Retinal pigment epithelial cell (primary cell): Measurements from ENCODE around the gene ZNF503.
"Not testable (repeated sequence)": the region's sequence is repeated elsewhere in the genome, so short reads cannot be mapped to it uniquely, and the experiment has no call there.

ENCODE experiments used
- DNase-seq: peaks from one replicate; pipeline ENCODE4 v3.0.0-alpha.2; 2010; ENCODE audit warnings: low read depth
- H3K4me3 ChIP-seq: 2 replicates; pipeline ENCODE4 v1.5.1; 2011; ENCODE audit warnings: mild to moderate bottlenecking, low read length, control low read depth, moderate library complexity
- TF ChIP-seq, protein P1 (sequence below): conservative IDR thresholded peaks from 2 replicates; pipeline ENCODE4 v1.5.1; 2011; ENCODE audit warnings: low read depth, low read length, control low read depth, inconsistent platforms

ZNF503 gene

DNA sequence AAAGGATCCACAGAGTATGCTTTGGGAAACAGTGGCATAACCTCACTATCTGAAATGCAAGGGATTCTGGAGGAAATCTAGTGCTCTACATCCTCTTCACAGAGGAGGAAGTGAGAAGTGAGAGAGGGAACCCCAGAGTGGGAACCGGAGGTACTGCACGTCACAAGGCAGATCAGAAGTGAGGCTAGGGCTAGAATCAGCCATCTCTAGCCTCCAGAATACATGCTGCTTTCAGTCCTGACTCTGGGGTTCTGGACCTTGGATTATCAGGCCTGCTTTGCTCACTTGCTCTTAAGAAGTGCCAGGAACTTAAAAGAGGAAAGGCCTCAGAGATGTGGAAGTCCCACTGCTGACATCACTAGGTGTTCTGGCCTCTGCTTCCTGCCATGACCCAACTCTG, 25.7 kb downstream of the ZNF503 start:
- no peak for DNase-seq
- TF ChIP-seq, protein P1, sequence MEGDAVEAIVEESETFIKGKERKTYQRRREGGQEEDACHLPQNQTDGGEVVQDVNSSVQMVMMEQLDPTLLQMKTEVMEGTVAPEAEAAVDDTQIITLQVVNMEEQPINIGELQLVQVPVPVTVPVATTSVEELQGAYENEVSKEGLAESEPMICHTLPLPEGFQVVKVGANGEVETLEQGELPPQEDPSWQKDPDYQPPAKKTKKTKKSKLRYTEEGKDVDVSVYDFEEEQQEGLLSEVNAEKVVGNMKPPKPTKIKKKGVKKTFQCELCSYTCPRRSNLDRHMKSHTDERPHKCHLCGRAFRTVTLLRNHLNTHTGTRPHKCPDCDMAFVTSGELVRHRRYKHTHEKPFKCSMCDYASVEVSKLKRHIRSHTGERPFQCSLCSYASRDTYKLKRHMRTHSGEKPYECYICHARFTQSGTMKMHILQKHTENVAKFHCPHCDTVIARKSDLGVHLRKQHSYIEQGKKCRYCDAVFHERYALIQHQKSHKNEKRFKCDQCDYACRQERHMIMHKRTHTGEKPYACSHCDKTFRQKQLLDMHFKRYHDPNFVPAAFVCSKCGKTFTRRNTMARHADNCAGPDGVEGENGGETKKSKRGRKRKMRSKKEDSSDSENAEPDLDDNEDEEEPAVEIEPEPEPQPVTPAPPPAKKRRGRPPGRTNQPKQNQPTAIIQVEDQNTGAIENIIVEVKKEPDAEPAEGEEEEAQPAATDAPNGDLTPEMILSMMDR = no peak
- H3K4me3 ChIP-seq = no peak overlapping the region

DNA sequence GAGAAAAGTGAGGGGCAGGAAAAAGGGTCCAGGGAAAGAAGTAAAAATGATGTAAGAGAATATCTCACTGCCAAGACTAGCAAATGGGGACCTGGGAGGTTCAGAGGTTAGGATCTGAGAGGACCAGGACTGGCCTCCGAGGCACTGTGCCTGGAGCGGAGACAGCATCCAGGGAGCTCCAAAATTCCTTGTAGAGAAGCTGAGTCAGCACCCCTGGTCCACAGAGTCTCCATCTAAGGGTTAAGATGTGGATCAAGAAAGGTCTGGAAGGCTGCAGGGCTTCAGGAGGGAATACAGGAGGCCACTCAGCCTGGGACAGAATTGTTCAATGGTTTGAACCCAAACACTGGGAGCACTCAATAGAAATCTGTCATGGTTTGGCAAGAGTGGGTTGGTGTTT, 30.6 kb downstream of the ZNF503 start:
- no peak overlapping the region for H3K4me3 ChIP-seq
- TF ChIP-seq, protein P1 = no peak
- no peak for DNase-seq

DNA sequence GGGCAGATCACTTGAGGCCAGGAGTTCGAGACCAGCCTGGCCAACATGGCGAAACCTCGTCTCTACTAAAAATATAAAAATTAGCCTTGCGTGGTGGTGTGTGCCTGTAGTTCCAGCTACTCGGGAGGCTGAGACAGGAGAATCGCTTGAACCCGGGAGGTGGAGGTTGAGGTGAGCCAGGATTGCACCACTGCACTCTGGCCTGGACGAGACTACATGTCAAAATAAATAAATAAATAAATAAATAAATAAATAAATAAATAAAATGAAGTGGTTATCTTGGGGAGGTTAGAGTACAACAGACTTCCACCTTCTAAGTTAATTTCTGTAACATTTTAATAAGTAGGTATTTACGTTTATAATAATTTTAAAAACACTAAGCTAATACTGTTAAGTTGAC, 31.7 kb downstream of the ZNF503 start:
- DNase-seq, H3K4me3 ChIP-seq: not testable (repeated sequence)

DNA sequence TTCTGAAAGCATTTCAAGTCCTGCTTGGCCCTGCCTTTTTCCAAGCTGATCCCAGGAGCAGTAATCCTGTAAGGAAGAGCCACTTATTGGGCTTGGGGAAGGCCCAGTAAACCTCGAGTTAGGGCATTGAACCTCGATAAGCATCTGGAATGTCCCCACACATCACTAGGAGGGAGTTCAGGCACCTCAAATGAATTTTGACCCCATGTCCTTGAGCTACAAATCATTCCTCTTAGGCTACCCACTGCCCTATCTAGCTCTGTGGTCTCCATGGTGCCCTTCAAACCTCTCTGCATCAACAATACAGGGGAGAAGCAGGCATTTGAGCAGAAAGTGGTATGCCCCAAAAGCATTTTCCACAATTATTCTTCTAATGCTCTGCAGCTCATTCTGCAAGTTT, 33.7 kb downstream of the ZNF503 start:
- DNase-seq = no peak
- TF ChIP-seq, protein P1 = no peak
- H3K4me3 ChIP-seq = no peak overlapping the region

DNA sequence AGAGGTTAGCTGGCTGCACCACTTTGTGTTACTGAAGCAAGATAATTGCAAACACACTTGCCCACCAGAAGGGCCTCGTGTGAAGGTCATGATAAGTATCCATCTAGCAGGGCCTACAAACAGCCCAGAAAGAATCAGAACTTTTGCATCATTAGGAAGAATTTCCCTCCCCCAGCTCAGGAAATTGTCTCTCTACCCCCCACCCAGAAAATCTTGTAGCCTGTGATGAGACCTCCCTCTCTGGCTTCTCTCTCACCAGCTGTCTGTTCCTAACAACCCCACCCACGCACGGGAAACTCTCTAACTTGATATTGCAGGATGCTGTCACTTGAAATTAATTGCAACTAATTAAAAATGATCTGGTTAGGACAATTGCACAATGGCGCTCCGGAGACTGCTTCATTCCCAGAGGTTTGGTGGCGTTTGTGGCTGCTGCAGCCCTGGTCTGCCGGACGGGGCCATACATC, 34.5 kb downstream of the ZNF503 start:
- no peak for DNase-seq
- no peak overlapping the region for H3K4me3 ChIP-seq
- TF ChIP-seq, protein P1 = no peak

DNA sequence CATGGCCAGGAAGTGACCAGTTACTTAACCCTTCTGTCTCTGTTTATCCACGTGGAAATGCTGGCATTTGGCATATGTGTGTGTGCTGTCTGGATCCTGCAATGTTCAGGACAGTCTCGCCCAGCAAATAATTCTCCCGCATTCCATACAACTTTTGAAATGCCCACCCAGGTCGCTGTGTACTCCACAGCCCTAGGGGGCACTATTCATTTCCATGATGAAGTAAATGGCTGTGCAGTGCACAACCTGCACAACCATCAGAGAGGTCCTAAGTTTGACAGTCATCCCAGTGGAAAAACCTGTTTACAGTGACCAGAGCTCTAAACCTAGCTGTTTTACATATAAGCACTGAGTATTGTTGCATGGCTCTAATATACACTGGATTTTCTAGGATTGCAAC, 38.1 kb downstream of the ZNF503 start:
- DNase-seq = no peak
- no peak overlapping the region for H3K4me3 ChIP-seq
- TF ChIP-seq, protein P1 = peak; percentile 9

DNA sequence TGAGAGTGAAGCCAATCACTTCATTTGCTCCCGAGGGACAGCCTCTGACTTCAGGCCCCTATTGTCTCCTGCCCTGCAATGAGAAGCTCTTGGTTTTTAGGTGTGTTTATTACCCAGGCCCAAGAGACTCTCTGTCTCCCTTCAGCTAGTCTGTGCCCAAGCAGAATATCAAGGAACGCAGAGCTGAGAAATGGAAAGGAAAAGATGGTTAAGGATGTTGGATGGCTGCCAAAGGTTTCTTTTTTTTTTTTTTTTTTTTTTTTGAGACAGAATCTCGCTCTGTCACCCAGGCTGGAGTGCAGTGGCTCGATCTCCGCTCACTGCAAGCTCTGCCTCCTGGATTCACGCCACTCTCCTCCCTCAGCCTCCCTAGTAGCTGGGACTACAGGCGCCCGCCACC, 41.7 kb downstream of the ZNF503 start:
- H3K4me3 ChIP-seq = not testable (repeated sequence)

DNA sequence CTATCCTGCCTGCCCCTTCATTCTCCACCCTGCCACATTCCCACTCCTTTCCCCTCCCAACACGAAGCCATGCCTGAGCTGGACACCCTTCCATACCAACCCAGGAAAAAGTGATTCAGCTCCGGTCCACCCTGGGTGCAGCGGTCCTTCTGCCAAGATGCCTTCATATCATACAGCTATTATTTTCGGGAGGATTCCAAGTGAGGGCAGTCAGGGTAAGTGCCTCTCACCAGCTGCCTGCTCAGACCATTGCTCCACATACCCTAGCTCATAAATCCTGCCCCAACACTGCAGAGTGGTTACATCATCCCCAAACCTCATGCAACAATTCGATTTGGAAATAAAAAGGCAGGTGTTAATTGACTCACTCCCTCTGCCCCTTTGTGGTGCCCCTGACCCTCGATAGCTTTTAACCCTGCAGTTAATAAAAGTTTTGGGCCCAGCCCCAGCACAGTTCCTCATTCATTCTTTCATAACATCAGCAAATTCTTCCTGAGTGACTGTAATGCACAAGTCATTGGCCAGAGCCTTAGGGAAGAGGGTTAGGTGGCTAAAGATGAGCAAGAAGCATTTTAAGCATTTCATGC, 42.6 kb downstream of the ZNF503 start:
- TF ChIP-seq, protein P1 = no peak
- DNase-seq = no peak
- H3K4me3 ChIP-seq = no peak overlapping the region

More for the DNA sequence above, 41.7 kb downstream of the ZNF503 start:
- DNase-seq = not testable (repeated sequence)
